Fibroblast of skin of right quadriceps (primary cell): ENCODE data around the gene GPX7.

Experiments used
- DNase-seq: peaks from one replicate; pipeline ENCODE4 v3.0.0-alpha.2; 2013

GPX7 gene

DNA sequence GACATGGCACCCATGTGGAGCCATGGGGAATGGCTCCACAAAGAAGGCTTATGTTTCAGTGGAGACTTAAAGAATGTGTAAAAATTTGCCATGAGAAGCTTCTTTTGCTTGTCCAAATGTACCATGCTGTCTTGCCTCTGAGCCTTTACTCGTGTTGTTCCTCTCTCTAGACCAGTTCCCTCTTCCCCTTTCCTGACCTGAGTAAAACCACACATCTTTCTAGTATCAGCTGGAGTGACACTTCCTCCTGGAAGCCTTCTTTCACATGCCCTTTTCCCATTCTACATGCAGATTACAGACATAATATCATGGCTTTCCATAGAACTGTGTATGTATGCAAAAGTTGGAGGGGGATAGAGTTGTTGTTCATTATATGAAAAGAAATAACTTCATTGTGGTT is 13.6 kb upstream of the GPX7 start:
- no peak for DNase-seq

DNA sequence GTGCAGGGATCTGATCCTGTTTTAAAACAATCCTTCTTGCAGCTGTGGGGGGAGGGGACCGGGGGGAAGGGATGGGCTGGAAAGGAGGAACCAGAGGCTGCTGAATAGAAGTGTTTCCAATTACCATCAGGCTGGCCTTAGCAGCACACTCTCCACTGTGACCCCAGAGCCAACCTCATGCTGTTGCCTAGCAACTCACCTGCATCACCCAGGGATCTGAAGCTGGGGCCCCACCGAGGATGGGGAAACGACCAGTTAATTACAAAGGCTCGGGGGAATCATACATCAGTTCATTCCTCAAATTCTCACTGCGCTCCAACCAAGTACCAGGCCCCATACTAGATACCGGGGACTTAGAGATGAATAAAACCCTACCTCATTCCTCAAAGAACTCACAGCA is 11.9 kb upstream of the GPX7 start:
- DNase-seq: no peak

DNA sequence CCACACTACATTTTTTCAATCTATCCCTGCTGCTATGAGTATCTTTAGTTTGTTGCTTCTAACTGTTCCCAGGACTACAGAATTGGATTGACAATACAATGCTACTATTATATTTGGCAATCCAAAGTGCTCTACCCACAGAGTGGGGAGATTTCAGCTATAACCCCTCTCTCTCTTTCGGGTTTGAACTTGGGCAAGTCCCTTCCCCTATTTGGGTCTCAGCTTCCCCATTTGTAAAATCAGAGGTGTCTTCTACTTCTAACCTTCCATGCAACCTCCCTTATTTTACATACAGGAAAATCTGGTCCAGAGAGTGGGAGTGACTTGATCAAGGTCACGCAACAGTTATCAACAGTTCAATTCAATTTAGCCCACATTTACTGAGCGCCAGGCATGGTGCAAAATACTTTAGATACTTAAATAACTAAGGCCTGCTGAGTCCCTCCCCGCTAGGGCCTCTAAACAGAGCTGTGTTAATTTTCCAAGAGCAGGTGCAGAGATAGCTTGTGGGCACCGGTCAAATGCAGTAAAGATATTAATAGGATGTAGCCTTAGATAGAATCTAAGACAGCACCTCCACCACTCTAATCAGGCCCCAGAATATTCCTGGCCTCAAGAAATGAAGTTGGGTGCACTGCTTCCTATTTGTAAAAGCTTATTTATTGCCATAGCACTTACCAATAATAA is 9.4 kb upstream of the GPX7 start:
- DNase-seq: no peak

DNA sequence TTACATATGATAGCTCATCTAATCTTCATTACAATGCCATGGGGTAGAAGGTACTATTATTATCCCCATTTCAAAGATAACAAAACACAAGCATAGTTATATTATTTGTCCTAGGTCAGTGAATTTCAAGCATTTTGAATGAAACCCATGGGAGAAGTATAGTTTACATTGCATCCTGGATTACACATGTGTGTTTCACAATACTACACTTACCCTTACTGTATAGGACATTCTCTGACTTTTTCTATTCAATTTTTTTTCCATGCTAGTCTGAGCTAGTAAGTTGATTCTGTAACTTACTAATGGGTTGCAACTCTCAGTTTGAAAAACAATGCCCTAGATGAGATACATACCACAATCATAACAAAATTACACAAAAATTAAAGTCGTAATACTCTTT is 8.7 kb upstream of the GPX7 start:
- DNase-seq: no peak

DNA sequence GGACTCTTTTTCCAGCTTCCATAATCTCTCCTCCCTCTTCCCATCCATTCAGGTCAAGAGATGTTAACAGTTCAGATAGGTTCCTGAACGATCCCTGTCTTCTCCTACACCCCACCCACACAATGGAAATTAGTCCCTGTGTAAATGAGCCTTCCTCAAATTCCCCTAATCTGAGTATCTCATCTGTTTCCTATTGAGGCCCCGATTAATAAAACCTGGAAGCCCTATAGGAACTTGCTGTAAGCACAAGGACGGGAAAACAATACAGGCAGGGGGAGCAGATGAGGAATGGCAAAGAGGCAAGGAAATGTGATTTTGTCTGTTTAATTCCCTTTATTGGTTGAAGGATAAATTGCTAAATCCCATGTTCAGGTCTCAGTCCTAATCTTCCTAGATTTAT is 7.1 kb upstream of the GPX7 start:
- no peak for DNase-seq

GRCh38 chr1:52597912-52598311 is 4.3 kb upstream of the GPX7 start:
- DNase-seq: no peak

- DNase-seq: no peak
These were observed 3.4 kb upstream of the GPX7 start for GRCh38 chr1:52598729-52599128.

- DNase-seq: no peak
These were observed 2.9 kb upstream of the GPX7 start for GRCh38 chr1:52599236-52599635.

GRCh38 chr1:52600533-52601179 is 1.5 kb upstream of the GPX7 start:
- DNase-seq: no peak

DNA sequence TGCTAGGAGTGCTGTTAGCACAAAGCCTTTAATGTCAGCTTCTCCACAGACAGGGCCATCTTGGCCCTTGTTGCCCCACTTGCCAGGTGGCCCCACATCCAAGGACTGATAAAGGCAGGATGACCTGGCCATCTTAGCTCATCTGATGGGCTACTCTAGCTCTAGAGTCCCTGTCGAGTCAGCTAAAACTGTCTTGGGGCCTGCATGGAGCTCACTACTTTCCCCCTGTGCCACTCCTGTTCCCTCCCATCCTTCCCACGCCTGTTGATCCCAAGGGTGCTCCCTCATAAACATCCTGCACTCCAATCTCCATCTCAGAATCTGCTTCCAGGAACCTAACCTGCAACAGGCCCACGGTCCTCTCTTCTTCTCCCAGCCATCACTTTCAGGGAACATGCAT is 652 bp upstream of the GPX7 start:
- peak; percentile 2 for DNase-seq

DNA sequence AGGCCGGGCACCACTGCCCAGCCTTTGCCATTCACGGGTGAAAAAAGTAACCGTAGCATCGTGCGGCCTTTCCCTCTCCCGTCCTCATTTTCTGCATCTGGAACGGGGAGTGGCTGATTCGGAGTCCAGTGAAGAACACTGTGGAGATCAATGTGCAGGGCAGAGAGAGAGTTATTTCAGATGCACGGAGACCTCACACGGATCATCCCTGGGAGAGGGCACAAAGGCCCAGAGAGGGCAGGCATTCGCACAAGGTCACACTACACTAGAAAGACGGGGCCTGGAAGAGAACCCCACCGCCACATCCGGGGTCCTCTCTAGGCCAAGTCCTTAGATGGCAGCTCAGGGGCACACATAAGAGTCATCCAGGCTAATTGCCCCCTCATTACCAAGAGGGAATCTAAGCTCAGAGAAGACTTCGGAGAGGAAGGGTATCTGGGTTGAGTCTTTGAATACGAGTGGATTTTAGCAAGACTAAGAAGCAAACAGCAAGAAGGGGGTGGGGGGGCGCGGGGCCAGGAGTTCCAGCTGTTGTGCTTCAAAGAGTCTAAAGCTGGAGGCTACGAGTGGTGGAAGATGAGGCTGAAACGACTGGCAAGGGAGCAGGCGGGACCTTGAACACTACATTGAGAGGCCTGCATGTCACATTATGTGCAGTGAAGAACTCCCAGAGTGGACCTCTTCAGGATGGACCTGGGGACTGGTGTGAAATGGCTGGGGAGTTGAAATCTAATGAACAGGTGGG is 857 bp downstream of the GPX7 start:
- DNase-seq: peak; percentile 39

DNA sequence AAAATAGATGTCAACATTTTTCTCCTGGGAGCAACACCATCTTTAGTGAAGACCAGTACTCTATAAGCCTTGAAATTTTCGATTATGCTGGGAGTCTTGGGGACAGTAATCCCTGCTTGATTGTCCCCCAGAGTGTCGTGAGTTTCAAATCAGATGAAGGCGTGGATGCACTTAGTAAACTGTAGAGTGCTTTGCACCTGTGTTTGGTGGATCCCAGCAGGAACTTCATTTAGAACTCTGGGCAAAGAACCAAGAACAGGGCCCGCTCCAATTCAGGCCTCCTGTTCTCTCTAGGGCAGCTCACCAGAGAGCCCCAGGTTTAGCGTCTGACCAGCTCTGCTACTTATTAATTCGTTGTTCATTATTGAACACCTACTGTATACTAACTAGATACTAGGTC is 1.5 kb downstream of the GPX7 start:
- DNase-seq: no peak

DNA sequence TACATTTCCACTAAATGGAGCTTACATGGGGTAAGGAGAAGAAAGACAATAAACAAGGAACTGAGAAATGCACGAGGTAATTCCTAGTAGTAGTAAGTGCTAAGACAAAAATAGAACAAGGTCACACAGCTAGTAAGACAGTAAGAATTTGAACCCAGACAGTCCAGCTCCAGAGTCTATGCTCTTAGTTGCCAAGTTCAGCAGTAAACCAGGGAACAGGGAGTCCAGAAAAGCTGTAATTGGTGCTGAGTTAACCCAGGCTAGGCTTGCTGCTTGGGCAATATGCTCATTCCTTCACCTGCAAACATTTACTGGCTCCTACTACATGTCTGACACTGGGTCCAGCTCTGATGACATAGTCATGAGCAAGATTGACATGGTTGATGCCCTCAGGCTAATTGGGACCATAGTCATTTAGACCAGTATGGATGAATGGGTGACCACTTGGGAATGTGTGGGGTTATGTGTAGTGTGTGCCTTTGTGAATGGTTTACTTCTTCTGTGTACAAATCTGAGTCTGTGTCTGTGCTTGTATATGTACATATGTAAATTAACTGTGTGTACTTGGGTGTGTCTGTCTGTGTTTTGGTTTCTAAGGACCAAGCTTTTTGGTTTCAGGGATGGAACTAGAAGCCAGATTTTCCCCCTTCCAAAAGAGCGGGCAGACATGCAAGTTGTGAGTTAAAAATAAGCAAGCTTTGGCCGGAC is 2.0 kb downstream of the GPX7 start:
- peak; percentile 12 for DNase-seq

DNA sequence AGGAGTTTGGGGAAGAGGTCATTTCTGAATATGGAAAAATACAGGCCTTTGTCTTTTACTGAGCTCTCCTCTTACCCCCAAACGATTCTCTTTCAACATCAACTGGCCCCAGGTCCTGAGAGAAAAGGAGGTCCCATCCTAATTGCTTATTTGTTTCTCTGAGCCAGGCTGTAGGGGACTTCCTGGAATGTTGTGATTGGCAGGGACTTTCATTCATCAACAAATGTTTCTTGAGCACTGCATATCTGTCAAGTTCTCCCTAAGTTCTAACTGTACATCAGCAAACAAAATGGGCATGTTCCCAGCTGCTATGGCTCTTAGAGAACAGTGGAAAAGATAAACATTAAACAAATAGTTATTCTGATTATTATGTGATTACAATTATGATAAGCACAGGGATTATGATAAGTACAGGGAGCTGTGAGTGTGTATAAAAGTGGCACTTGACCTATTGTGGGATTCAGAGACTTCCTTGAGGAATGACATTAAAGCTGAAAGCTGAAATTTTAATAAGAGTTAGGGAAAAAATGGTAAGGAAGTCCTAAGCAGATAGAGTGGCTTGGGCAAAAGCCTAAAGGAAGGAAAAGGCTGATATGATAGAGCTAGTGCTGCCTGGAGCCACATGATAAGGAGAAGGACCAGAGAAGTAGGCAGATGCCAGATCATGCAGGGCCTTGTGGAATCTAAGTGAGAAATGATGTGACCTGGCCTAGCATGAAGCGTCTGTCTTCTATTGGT is 11.6 kb downstream of the GPX7 start:
- DNase-seq: no peak

GRCh38 chr1:52614671-52615070 is 12.5 kb downstream of the GPX7 start:
- no peak for DNase-seq

GRCh38 chr1:52615489-52616042 is 13.4 kb downstream of the GPX7 start:
- no peak for DNase-seq

GRCh38 chr1:52621950-52622349 is 19.8 kb downstream of the GPX7 start:
- DNase-seq: no peak

DNA sequence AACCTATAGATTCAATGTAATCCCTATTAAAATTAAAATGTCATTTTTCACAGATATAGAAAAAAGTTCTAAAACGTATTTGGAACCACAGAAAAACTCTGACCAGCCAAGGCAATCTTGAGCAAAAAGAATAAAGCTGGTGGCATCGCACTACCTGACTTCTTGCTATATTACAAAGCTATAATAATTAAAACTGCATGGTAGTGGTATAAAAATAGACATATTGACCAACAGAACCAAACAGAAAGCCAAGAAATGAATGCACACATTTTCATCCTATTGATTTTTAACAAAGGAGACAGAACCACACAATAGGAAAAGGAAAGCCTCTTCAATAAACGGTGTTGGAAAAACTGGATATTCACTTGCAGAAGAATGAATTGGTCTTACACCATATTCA is 21.6 kb downstream of the GPX7 start:
- no peak for DNase-seq

DNA sequence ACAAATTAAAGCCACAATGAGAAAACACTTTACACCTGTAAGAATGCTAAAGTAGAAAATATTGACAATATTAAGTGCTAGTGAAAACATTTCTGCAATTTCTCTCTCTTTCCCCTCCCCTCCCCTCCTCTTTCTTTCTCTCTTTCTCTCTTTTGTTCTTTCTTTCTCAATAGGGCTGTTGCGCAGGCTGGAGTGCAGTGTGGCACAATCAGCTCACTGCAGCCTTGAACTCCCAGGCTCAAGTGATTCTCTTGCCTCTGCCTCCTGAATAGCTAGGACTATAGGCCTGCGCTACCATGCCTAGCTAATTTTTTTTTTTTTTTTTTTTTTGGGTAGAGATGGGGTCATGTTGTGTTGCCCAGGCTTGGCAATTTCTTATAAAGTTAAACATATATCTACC is 24.9 kb downstream of the GPX7 start:
- no peak for DNase-seq

- no peak for DNase-seq
These were observed 26.6 kb downstream of the GPX7 start for GRCh38 chr1:52628614-52629324.

DNA sequence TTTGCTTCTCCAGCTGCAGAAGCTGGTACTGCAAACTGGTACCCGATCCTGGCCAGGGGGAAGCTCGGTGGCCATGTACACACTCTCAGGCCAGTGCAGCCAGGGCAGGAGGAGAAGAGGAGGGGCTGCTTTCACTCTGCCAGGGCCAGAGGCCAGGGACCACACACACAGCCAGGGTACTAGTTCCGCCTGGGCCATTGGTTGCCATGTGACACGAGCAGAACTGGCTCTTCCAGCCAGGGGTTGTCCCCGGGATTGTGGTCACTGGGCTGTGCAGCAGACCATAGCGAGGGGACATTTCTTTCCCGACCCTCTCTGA is 27.1 kb downstream of the GPX7 start:
- no peak for DNase-seq

DNA sequence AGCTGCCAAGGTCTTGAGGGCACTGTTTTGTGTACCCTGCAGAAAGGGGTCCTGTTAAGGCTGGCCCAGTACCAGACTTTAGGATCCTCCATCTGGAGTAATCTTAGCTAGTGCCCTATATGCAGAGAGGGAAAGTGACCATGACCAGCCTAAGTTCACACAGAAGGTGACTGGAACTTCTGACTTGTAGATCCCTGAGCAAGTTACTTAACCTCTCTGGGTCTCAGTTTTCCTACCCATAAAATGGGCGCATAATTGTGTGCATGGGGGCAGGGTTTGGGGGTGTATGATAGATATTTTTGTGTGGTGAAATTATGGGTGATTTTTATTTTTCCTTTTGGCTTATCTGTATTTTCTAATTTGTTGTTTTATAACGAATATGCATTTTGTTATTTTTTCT is 27.5 kb downstream of the GPX7 start:
- DNase-seq: no peak
